ENCODE measurements around the gene KISS1R.

The KISS1R gene

DNA sequence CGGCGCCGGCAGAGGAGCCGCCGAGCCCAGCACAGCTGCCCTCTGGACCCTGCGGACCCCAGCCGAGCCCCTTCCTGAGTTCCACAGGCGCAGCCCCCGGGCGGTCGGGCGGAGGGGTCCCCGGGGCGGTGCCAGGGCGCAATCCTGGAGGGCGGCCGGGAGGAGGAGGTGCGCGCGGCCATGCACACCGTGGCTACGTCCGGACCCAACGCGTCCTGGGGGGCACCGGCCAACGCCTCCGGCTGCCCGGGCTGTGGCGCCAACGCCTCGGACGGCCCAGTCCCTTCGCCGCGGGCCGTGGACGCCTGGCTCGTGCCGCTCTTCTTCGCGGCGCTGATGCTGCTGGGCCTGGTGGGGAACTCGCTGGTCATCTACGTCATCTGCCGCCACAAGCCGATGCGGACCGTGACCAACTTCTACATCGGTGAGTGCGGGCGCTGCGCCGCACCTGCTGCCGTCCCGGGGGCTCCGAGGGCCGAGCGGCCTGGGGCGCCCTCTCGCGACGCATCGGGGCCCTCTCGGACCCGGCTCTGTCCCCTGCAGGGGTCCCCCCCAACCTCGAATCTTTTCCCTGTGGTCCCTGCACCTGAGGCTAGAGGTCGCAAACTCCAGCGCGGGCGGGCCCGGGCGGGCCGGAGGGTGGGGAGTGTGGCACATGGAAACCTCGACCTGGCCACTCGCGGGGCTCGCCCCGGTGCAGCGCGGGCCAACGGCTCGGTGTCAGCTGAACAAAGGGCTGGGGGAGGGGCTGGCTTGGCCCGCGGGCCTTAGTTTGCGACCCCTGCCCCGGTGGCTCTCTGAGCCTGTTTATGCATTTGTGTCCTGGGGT is at the start of gene KISS1R:
Gene KISS1R, plus strand, starts transcription at position 11 of the 829 bp plus-strand sequence. Its CDS starts 170 bp downstream, at position 181.
- peaks cover 79% of the 10 kb centered on the region for H3K27me3 ChIP-seq (ENCODE audit: insufficient read depth, low read length)
- H3K27ac ChIP-seq (ENCODE audit: low read length): no peak within 1 kb of the TSS
- H3K9ac ChIP-seq (ENCODE audit: low read depth, low read length): no peak within 1 kb of the TSS
- H3K9me3 ChIP-seq (ENCODE audit: insufficient read depth, low read depth, low read length): no peaks in the 10 kb centered on the region
- no peaks in the 10 kb centered on the region for H3K36me3 ChIP-seq (ENCODE audit: insufficient read depth, low read depth, low read length)
- H3K4me3 ChIP-seq (ENCODE audit: low read length): peak within 1 kb of the TSS; percentile 69
- H3K4me1 ChIP-seq (ENCODE audit: insufficient read depth, low read length): no peaks in the 10 kb centered on the region

DNA sequence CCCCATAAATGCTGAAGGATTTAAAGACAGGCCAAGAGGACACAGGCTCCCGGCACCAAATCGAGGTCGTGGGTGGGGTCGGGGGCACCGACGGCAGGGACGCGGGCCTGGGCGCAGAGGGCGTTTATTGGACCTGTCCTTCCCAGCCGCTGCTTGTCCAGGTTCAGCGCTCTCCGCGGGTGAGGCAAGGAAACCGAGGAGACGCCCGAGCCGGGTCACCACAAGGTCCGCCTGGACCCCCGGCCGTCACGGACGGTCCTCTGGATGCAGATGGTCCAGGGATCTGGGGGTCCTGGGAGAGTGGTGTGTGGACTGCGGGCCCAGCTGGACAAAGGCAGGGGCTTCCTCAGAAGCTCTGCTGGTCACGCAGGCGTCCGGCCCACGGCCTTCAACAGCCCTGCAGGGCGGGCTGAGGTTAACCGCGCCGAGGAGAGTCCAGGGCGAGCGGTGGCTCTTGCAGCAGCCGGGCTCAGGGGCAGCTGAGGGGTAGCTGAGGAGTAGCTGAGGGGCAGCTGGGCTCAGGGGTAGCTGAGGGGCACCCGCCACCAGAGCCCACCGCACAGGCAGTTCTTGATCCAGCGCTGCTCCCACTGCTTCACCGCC is 49.2 kb upstream of the KISS1R start:
- no peak overlapping the region for H3K9ac ChIP-seq (ENCODE audit: low read depth, low read length)
- no peaks in the 10 kb centered on the region for H3K9me3 ChIP-seq (ENCODE audit: insufficient read depth, low read depth, low read length)
- peaks cover 4% of the 10 kb centered on the region for H3K4me1 ChIP-seq (ENCODE audit: insufficient read depth, low read length)
- H3K27ac ChIP-seq (ENCODE audit: low read length): no peak overlapping the region
- H3K36me3 ChIP-seq (ENCODE audit: insufficient read depth, low read depth, low read length): peaks cover 10% of the 10 kb centered on the region; the same call in 1 of the 2 replicates
- H3K4me3 ChIP-seq (ENCODE audit: low read length): no peak overlapping the region
- peaks cover 5% of the 10 kb centered on the region for H3K27me3 ChIP-seq (ENCODE audit: insufficient read depth, low read length)

DNA sequence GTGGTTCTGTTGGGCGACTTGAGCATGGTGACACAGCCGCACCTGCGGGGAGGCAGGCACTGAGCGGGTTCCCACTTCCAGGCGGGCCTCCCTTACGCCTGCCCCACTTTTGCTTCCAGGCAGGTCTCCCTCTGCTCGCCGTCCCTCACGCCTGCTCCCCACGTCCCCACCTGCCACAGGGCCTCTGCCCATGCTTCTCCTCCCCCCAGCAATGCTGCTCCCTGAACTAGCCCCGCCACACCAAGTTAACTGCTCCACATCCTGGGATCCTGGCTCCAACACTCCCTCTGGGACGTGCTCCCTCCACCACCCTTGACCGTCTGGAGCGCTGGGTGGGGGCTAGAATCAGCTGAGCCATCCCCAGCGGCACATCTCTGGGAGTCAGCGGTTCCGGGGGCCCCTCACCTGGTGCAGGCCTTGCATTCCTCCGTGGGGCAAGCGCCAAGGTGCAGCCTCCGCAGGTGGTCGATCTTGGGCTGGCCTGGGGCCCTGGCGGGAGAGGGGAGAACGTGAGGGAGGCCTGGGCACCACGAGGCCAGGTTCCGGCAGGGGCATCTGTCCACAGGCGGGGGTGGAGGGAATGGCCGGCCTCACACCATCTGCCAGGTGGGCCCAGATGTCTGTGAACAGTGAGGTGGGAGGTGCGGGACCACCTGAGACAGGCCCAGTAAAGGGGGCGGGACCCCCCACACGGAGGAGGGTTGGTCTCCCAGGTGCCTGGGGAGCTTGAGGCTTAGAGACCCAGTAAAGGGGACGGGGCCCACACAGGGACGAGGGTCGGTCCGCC is 48.5 kb upstream of the KISS1R start:
- Histone ChIP-seq H3K36me3 (ENCODE audit: insufficient read depth, low read depth, low read length) (peaks cover 10% of the 10 kb centered on the region; the same call in 1 of the 2 replicates), H3K9me3 (ENCODE audit: insufficient read depth, low read depth, low read length) (no peaks in the 10 kb centered on the region), H3K27me3 (ENCODE audit: insufficient read depth, low read length) (no peaks in the 10 kb centered on the region; the same call in 1 of the 2 replicates), H3K4me1 (ENCODE audit: insufficient read depth, low read length) (peaks cover 4% of the 10 kb centered on the region), H3K9ac (ENCODE audit: low read depth, low read length) (no peak overlapping the region), H3K27ac (ENCODE audit: low read length) (no peak overlapping the region), H3K4me3 (ENCODE audit: low read length) (no peak overlapping the region)

DNA sequence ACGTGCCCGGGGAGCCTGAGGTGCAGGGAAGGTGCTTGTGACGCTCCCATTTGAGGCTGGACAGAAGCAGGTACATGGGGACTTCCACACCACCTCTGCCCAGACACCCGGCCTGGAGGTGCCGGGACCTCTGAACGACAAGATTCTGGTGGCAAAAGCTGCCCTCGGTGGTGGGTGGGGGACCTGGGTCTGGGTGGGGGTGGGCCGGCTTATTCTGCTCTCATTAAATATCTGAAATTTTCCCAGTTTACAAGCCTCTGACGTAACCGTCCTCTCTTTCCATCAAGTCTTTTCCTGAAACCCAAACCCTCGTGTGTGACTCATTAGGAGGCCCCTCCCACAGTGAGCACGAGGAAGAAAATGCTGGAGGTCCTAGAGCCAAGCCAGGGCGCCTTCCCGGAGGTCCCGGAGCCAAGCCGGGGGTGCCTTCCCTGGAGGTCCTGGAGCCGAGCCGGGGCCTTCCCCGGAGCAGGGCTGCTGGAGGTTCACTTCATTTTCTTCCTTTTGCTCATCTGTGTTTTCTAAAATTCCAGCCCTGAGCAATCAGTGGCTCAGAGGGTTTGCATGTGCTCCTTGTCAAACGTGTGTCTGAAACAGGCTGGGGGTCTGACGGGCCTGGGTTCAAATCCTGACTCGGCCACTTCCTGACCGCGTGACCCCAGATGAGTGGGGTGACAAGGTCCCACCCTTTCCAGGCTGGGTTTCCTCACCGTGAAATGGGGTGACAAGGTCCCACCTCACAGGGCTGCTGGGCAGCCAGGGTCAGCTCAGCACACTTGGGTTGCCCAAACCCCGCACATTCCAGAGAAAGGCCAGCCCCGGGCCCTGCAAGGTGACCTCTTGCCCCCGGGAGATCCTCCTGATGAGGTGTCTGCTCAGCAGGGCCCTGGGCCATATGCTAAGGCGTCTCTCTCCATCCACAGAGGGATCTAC is 47.6 kb upstream of the KISS1R start:
- Histone ChIP-seq H3K4me3 (ENCODE audit: low read length) (no peak overlapping the region), H3K27ac (ENCODE audit: low read length) (no peak overlapping the region), H3K9me3 (ENCODE audit: insufficient read depth, low read depth, low read length) (no peaks in the 10 kb centered on the region), H3K9ac (ENCODE audit: low read depth, low read length) (no peak overlapping the region), H3K36me3 (ENCODE audit: insufficient read depth, low read depth, low read length) (peaks cover 10% of the 10 kb centered on the region; the same call in 1 of the 2 replicates), H3K27me3 (ENCODE audit: insufficient read depth, low read length) (no peaks in the 10 kb centered on the region), H3K4me1 (ENCODE audit: insufficient read depth, low read length) (peaks cover 4% of the 10 kb centered on the region)

DNA sequence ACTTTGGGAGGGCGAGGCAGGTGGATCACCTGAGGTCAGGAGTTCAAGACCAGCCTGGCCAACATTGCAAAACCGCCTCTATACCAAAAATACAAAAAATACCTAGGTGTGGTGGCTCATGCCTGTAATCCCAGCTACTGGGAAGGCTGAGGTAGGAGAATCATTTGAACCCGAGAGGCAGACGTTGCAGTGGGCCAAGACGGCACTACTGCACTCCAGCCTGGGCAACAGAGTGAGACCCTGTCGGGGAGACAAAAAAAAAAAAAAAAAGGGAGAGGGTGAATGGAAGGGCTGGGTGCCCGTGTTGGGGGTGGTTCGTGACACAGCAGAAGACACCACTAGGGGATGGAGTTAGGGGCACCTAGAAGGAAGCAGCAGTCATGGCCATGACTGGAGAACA is 46.8 kb upstream of the KISS1R start:
- Histone ChIP-seq H3K9ac (ENCODE audit: low read depth, low read length) (no peak overlapping the region), H3K4me1 (ENCODE audit: insufficient read depth, low read length) (peaks cover 4% of the 10 kb centered on the region), H3K36me3 (ENCODE audit: insufficient read depth, low read depth, low read length) (peaks cover 10% of the 10 kb centered on the region; the same call in 1 of the 2 replicates), H3K9me3 (ENCODE audit: insufficient read depth, low read depth, low read length) (no peaks in the 10 kb centered on the region), H3K27me3 (ENCODE audit: insufficient read depth, low read length) (no peaks in the 10 kb centered on the region), H3K27ac (ENCODE audit: low read length) (no peak overlapping the region), H3K4me3 (ENCODE audit: low read length) (no peak overlapping the region)

DNA sequence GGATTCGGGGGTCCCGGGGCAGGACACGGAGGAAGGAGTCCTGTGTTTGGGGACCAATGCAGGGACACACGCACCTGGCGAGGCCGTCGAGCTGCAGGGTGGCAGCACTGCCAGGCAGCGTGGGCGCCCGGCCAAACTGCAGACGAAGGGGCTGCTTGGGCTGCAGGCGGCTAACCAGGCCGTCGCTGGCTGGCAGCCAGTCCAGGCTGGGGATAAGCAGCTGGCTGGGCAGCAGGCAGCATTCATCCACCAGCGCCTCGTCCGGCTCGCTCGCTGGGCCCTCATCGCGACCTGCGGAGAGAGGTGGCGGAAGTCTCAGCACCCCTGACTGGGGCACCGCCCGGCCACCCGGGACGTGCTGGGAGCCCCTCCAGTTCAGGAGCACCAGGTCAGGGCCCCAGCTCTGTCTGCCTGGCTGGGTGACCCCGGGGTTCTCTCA is 46.2 kb upstream of the KISS1R start:
- Histone ChIP-seq H3K4me1 (ENCODE audit: insufficient read depth, low read length) (peaks cover 4% of the 10 kb centered on the region), H3K4me3 (ENCODE audit: low read length) (no peak overlapping the region), H3K9ac (ENCODE audit: low read depth, low read length) (no peak overlapping the region), H3K36me3 (ENCODE audit: insufficient read depth, low read depth, low read length) (peaks cover 12% of the 10 kb centered on the region), H3K27ac (ENCODE audit: low read length) (no peak overlapping the region), H3K9me3 (ENCODE audit: insufficient read depth, low read depth, low read length) (no peaks in the 10 kb centered on the region), H3K27me3 (ENCODE audit: insufficient read depth, low read length) (no peaks in the 10 kb centered on the region)

DNA sequence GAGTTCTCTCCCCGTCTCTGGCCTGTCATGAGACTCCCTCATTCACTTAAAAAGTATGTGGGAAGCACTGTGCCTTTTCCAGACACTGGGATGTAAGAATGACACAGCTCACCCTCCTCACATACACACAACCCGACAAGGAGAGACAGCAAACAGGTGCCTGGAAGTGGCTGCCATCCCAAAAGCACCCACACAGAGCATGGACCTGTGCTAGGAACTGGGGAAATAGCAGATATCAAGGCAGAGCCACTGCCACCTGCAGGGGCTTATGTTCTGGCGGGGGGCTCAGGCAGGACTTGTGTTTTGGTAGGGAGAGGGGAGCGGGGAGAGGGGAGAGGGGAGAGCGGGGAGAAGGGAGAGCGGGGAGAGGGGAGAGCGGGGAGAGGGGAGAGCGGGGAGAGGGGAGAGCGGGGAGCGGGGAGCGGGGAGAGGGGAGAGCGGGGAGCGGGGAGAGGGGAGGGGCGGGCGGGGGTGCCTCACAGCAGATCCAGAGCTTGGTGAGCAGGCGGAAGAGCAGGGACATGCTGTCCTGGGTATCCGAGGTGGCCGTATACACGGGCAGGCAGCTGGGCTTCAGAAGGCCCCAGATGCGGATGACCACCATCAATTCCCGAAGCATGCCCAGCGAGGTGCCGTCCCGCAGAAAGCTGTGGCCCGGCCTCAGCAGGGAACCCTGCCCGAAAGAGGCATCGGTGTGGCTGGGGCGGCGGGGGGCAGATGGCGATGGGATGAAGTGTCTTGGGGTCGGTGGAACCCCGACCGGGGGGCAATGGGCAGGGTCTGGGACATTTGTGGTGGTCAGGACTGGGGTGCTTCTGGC is 45.5 kb upstream of the KISS1R start:
- peaks cover 4% of the 10 kb centered on the region for H3K4me1 ChIP-seq (ENCODE audit: insufficient read depth, low read length)
- H3K27me3 ChIP-seq (ENCODE audit: insufficient read depth, low read length): no peaks in the 10 kb centered on the region
- no peak overlapping the region for H3K27ac ChIP-seq (ENCODE audit: low read length)
- H3K9ac ChIP-seq (ENCODE audit: low read depth, low read length): no peak overlapping the region
- H3K4me3 ChIP-seq (ENCODE audit: low read length): no peak overlapping the region
- H3K36me3 ChIP-seq (ENCODE audit: insufficient read depth, low read depth, low read length): peaks cover 18% of the 10 kb centered on the region
- no peaks in the 10 kb centered on the region for H3K9me3 ChIP-seq (ENCODE audit: insufficient read depth, low read depth, low read length)

DNA sequence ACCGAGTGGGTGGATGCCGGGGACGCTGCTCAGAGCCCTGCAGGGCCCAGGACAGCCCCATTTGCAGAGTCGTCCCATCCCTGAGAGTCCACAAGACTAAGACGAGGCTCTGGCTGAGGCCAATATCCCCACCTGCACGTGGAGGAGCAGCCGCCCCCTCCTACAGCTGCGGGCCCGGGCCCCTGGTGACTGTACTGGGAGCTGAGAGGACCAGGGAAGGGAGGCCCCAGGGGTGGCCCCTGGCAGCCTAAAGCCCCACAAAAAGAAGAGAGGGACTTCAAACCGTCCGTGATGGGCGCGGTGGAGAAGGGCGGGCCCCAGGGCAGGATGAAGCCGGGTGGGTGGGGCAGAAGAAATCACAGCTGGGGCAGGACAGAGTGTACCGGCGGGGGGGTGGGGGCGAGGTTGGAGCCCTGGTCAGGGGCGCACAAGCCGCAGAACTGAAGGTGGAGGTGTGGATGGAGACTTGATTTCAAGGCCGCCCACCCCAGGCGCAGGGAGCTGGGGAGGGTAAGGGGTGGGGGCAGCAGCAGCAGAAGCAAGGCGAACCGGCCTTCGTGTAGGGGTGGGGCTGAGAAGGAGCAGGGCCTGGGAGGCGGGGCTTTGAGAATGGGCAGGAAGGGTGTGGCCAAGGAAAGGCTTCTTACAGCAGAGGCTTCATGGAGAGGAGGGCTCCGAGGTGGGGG is 44.7 kb upstream of the KISS1R start:
- no peak overlapping the region for H3K4me3 ChIP-seq (ENCODE audit: low read length)
- peaks cover 2% of the 10 kb centered on the region for H3K4me1 ChIP-seq (ENCODE audit: insufficient read depth, low read length)
- no peaks in the 10 kb centered on the region for H3K27me3 ChIP-seq (ENCODE audit: insufficient read depth, low read length)
- no peaks in the 10 kb centered on the region for H3K9me3 ChIP-seq (ENCODE audit: insufficient read depth, low read depth, low read length)
- H3K9ac ChIP-seq (ENCODE audit: low read depth, low read length): no peak overlapping the region
- no peak overlapping the region for H3K27ac ChIP-seq (ENCODE audit: low read length)
- peaks cover 17% of the 10 kb centered on the region for H3K36me3 ChIP-seq (ENCODE audit: insufficient read depth, low read depth, low read length)

DNA sequence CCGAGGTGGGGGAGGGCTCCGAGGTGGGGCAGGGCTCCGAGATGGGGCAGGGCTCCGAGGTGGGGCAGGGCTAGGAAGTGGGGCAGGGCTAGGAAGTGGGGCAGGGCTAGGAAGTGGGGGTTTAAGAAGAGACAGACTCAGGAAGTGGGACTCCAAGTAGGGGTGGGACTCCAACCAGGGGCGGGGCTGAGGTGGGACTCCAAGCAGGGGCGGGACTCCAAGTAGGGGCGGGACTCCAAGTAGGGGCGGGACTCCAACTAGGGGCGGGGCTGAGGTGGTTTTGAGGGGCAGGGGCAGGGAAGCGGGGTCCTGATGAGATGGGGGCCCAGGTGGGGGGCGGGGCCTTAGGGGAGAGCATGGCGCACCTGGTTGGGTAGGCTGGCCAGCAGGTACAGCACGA is 44.0 kb upstream of the KISS1R start:
- H3K36me3 ChIP-seq (ENCODE audit: insufficient read depth, low read depth, low read length): peaks cover 13% of the 10 kb centered on the region
- no peak overlapping the region for H3K27ac ChIP-seq (ENCODE audit: low read length)
- H3K4me1 ChIP-seq (ENCODE audit: insufficient read depth, low read length): no peaks in the 10 kb centered on the region
- no peak overlapping the region for H3K9ac ChIP-seq (ENCODE audit: low read depth, low read length)
- H3K4me3 ChIP-seq (ENCODE audit: low read length): no peak overlapping the region
- H3K9me3 ChIP-seq (ENCODE audit: insufficient read depth, low read depth, low read length): no peaks in the 10 kb centered on the region
- no peaks in the 10 kb centered on the region for H3K27me3 ChIP-seq (ENCODE audit: insufficient read depth, low read length)

DNA sequence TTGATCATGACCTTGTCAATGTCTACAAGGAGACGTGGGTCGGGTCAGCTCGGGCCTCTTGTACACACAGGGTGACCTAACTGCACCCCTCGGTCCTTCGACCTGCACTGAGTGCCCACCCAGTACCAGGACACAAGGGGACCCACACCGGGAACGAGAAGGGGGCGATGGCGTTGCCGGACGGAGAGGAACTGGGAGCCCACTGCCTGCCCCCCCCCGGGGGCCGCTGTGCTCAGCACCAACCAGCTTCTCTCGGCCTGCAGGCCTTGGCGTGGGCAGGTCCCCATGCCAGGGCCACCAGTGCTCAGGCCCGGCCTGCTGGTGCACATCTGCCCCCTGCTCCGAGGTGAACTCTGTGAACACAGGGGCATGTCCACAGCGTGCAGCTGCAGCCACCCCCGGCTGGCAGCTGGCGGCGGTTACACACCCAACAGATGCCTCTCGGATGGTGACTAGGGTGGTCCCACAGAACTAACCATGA is 43.5 kb upstream of the KISS1R start:
- Histone ChIP-seq H3K4me3 (ENCODE audit: low read length) (no peak overlapping the region), H3K4me1 (ENCODE audit: insufficient read depth, low read length) (no peaks in the 10 kb centered on the region), H3K36me3 (ENCODE audit: insufficient read depth, low read depth, low read length) (peaks cover 13% of the 10 kb centered on the region), H3K9ac (ENCODE audit: low read depth, low read length) (no peak overlapping the region), H3K27me3 (ENCODE audit: insufficient read depth, low read length) (no peaks in the 10 kb centered on the region), H3K27ac (ENCODE audit: low read length) (no peak overlapping the region), H3K9me3 (ENCODE audit: insufficient read depth, low read depth, low read length) (no peaks in the 10 kb centered on the region)
